ENCODE results near the gene TRIP4. TPM values are rescaled to one million over a fixed set of nuclear protein-coding genes. Genes with fewer than 3 reads are reported as not detected.

Gene TRIP4
- total and polyA plus RNA-seq, 2 donors, result 20.9 to 21.0 TPM

DNA sequence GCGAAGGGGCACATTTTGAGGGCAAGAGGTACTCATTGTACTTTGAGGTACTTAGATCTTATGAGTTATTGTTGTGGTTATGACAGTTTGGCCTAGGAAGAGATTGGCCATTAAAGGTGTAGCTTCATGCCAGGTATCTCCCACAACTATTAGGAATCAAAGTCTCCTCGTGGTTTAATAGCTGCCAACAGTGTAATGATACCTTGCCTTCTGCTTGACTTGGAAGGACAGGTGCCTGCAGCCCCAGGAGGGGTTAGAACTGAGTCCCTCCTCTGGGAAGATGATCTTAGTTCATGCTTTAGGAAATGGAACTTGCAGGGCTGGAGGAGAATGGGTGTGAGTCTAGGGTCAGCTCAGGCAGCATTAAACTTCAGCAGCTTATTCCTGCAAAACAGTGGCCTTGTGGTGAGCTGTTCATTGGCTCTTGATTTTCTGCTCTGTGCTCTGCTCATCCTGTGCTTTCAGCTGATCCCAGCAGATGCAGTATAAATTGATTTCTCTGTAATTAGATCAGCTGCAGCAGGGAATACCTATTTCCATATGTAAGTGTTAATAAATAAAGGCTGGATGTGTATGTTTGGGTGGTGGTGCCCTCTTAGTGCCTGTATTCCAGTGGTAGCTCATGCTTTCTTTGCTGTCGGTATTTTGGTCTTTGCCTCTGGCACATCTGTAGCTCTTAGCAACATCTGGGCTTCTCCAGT is 113.2 kb downstream of the TRIP4 start:
- peaks cover 5% of the 10 kb centered on the region for H3K36me3 ChIP-seq (ENCODE audit: insufficient read depth)
- H3K27ac ChIP-seq (ENCODE audit: low read depth), result no peak overlapping the region
- WGBS, result 59% methylated on average over 3 of the region's 3 CpGs
- H3K4me3 ChIP-seq (ENCODE audit: low read depth, low read length), result no peak overlapping the region
- DNase-seq (ENCODE audit: extremely low spot score), result no peak
- peaks cover 3% of the 10 kb centered on the region for H3K4me1 ChIP-seq (ENCODE audit: insufficient read depth)

DNA sequence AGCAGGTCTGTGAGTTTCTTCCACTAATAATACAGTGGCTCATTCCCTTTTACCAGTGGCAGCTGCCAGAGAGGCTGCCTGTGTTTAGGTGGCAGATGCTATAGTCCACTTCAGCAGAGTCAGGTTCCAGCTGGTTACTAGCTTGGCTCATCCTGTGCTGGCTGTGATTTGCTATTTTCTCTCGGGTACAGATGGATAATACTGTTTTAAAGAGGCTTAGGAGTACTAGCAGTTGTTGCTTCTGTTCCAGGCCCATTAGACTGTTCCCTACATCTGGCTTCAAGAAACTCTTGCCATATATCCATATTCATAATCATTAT is 113.7 kb downstream of the TRIP4 start:
- H3K27ac ChIP-seq (ENCODE audit: low read depth), result no peak overlapping the region
- no peak for DNase-seq (ENCODE audit: extremely low spot score)
- H3K36me3 ChIP-seq (ENCODE audit: insufficient read depth), result peaks cover 5% of the 10 kb centered on the region
- no peak overlapping the region for H3K4me3 ChIP-seq (ENCODE audit: low read depth, low read length)
- peaks cover 3% of the 10 kb centered on the region for H3K4me1 ChIP-seq (ENCODE audit: insufficient read depth)
- WGBS, result 31% methylated on average over 1 of the region's 1 CpG

DNA sequence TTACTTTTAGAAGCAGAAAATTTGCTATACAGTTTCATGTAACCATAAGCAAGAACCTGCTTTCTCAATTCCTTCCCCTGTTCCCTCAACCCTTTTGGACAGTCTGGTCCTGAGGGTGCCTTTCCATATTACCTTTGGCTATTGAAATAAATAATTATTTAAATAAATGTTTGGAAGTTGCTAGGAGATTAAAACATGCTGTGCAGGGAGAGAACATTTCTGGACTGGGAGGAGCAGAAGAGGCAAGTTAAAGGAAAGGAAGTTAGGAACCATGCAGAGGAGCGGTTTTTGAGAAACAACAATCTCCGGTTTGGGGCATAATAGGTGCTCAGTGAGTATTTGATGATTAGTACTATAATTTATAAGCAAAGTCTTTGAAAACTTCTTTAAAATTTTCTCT is 114.5 kb downstream of the TRIP4 start:
- 71% methylated on average over 2 of the region's 2 CpGs for WGBS
- no peak overlapping the region for H3K27ac ChIP-seq (ENCODE audit: low read depth)

DNA sequence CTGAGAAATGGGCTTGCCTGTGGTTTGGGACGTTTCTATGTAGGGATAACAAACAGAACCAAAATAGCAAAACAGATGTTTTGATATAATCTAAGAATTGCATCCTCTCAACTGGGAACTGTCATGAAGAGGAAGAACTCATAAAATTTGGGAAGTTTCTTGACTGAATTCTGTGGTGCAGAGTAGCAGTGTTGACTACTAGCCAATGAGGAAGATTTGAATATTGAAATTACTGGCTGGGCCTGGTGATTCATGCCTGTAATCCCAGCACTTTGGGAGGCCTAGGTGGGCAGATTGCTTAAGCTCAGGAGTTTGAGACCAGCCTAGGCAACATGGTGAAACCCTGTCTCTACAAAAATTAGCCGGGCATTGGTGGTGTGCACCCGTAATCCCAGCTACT is 114.9 kb downstream of the TRIP4 start:
- Histone ChIP-seq H3K36me3 (ENCODE audit: insufficient read depth) (peaks cover 5% of the 10 kb centered on the region), H3K27ac (ENCODE audit: low read depth) (no peak overlapping the region), H3K4me3 (ENCODE audit: low read depth, low read length) (no peak overlapping the region), H3K4me1 (ENCODE audit: insufficient read depth) (peaks cover 3% of the 10 kb centered on the region)
- WGBS, result 80% methylated on average over 3 of the region's 3 CpGs
- no peak for DNase-seq (ENCODE audit: extremely low spot score)

More for the DNA sequence above, 114.5 kb downstream of the TRIP4 start:
- H3K36me3 ChIP-seq (ENCODE audit: insufficient read depth), result peaks cover 5% of the 10 kb centered on the region
- peaks cover 3% of the 10 kb centered on the region for H3K4me1 ChIP-seq (ENCODE audit: insufficient read depth)
- no peak overlapping the region for H3K4me3 ChIP-seq (ENCODE audit: low read depth, low read length)
- no peak for DNase-seq (ENCODE audit: extremely low spot score)

DNA sequence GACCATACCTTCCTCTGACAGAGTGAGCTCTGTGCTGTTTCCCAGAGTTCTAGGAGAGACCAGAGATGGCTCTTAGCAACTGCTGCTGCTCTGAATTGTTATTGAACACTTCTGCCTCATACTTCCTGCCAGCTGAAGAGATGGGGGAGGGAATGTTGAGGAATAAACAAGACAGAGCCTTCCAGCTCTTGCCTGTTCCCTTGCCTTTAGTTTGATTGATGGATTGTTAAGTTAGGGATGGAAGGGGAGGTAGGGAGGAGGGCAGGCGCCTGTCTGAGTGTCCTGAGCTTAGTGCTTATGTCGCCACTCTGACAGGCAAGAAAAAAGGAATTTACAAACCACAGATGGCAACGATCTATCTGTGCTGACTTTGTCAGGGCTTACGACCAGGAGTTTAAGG is 115.6 kb downstream of the TRIP4 start:
- peaks cover 3% of the 10 kb centered on the region for H3K4me1 ChIP-seq (ENCODE audit: insufficient read depth)
- no peak overlapping the region for H3K4me3 ChIP-seq (ENCODE audit: low read depth, low read length)
- peaks cover 5% of the 10 kb centered on the region for H3K36me3 ChIP-seq (ENCODE audit: insufficient read depth)
- WGBS, result 37% methylated on average over 4 of the region's 4 CpGs
- no peak for DNase-seq (ENCODE audit: extremely low spot score)
- H3K27ac ChIP-seq (ENCODE audit: low read depth), result peak overlapping the region; percentile 45

DNA sequence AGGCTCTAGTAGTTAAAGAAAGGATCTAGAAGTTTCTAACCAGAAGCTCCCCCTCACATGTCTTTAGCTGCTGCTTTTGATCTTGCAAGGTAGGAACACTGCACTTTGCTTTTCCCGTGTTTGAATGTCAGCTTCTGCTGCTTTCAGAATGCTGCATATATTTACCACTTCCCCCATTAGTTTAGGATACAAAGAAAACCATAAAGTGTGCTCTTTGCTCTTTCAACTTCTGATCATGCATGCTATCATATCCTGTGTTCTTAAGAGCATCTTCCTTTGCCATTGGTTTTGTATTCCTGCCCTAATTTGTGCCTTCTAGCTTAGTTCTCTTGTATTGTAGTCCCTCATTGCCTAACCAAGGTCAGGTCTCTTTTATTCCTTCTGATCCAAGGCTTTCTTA is 116.0 kb downstream of the TRIP4 start:
- WGBS, result 38% methylated on average over 1 of the region's 1 CpG
- Histone ChIP-seq H3K36me3 (ENCODE audit: insufficient read depth) (peaks cover 5% of the 10 kb centered on the region), H3K4me1 (ENCODE audit: insufficient read depth) (peaks cover 3% of the 10 kb centered on the region), H3K4me3 (ENCODE audit: low read depth, low read length) (no peak overlapping the region), H3K27ac (ENCODE audit: low read depth) (peak overlapping the region; percentile 45)
- DNase-seq (ENCODE audit: extremely low spot score), result no peak

Small RNAs within 50 kb of the gene (small RNA-seq; reads per million reads assigned to genes)
- gene RF00019, result not detected
- gene RF00554, result not detected

Other genes starting within 250 kb of the TRIP4 start
- 0.42 TPM for gene SNX22, start 236.1 kb upstream of the TRIP4 start, total RNA-seq
- gene SNX22, start 236.1 kb upstream of the TRIP4 start, polyA plus RNA-seq, result 1.1 TPM
- gene PPIB, start 224.8 kb upstream of the TRIP4 start, total RNA-seq, result 309 TPM
- 420 TPM for gene PPIB, start 224.8 kb upstream of the TRIP4 start, polyA plus RNA-seq
- 40.1 TPM for gene CSNK1G1, start 31.7 kb upstream of the TRIP4 start, total RNA-seq
- gene CSNK1G1, start 31.7 kb upstream of the TRIP4 start, polyA plus RNA-seq, result 5.7 TPM
- 41.5 TPM for gene PCLAF, start 6.4 kb upstream of the TRIP4 start, total RNA-seq
- gene PCLAF, start 6.4 kb upstream of the TRIP4 start, polyA plus RNA-seq, result 1.8 TPM
- gene ZNF609, start 72.7 kb downstream of the TRIP4 start, total RNA-seq, result 23.7 TPM
- 15.0 TPM for gene ZNF609, start 72.7 kb downstream of the TRIP4 start, polyA plus RNA-seq

All from urinary bladder (tissue), 4 donors.